ENCODE measurements around the gene PGM1. TPM values are rescaled to one million over a fixed set of nuclear protein-coding genes. Genes with fewer than 3 reads are reported as not detected.
A peak's percentile ranks its signal among the peaks of the same experiment; 100 is the strongest.

The PGM1 gene
- total RNA-seq, 4 donors from 2014 or later = 43.1 to 77.2 (median 47.4) TPM

GRCh38 chr1:63704443-63704842, 111.2 kb downstream of the PGM1 start:
- 25 to 27% methylated on average over 3 of the region's 3 CpGs for WGBS, 2 donors
- Histone ChIP-seq H3K36me3 (no peaks in the 10 kb centered on the region), H3K27me3 (peaks cover 0 to 6% (median 0%) of the 10 kb centered on the region in 4 donors), H3K4me1 (peaks cover 0 to 49% (median 23%) of the 10 kb centered on the region in 3 donors), H3K27ac (no peak overlapping the region), H3K4me3 (no peak overlapping the region), H3K9me3 (no peaks in the 10 kb centered on the region)
- no peak for TF ChIP-seq POLR2A (IDR thresholded peaks at IDR 0.05)
- TF ChIP-seq CTCF (IDR thresholded peaks at IDR 0.05) = no peak
- DNase-seq = no peak
- intact Hi-C loops (cut with DNase I) = no loop called here

DNA sequence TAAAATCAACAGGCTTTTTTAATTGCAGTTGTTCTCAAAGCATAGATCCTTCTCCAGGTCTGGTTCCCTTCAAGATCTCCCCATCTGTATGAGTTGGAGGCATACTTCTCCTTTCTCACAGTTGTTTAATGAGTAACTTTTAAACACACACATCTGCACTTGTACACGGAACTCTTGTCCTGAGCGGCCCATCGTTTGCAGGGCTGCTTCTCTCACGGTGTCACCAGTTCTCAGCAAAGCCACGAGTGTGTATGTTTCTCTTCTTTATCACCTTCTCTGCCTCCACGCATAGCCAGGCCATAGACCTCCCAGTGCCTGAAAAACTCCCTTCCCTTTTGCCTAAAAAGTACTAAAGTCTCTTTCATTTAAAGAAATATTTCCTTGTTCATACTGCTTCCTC, 111.9 kb downstream of the PGM1 start:
- Histone ChIP-seq H3K36me3 (no peaks in the 10 kb centered on the region), H3K9me3 (no peaks in the 10 kb centered on the region), H3K27me3 (peaks cover 0 to 6% (median 0%) of the 10 kb centered on the region in 4 donors), H3K4me3 (no peak overlapping the region), H3K4me1 (peaks cover 0 to 49% (median 23%) of the 10 kb centered on the region in 3 donors), H3K27ac (peak overlapping the region in 1 of 4 donors; percentile 46)
- no peak for DNase-seq
- TF ChIP-seq CTCF (IDR thresholded peaks at IDR 0.05) (no peak), POLR2A (IDR thresholded peaks at IDR 0.05) (no peak)
- intact Hi-C loops (cut with DNase I) = no loop called here
- 39 to 51% methylated on average over 6 of the region's 6 CpGs for WGBS, 2 donors

DNA sequence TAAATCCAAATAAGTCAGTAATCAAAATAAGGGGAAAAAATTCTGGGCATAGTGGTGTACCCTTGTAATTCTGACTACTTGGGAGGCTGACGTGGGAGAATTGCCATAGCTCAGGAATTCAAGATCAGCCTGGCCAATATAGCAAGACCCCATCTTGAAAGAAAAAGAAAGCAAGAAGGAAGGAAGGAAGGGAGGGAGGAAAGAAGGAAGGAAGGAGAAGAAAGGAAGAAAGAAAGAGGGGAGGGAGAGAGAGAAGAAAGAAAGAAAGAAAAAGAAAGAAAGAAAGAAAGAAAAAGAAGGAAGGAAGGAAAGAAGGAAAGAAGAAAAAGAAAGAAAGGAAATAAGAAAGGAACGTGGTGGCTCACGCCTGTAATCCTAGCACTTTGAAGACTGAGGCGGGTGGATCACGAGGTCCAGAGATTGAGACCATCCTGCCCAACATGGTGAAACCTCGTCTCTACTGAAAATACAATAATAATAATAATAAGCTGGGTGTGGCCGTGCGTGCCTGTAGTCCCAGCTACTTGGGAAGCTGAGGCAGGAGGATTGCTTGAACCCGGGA, 116.1 kb downstream of the PGM1 start:
- WGBS, 2 donors = 86 to 92% methylated on average over 9 of the region's 9 CpGs
- DNase-seq = no peak
- TF ChIP-seq CTCF (IDR thresholded peaks at IDR 0.05) (no peak), POLR2A (IDR thresholded peaks at IDR 0.05) (no peak)
- Histone ChIP-seq H3K4me3 (no peak overlapping the region), H3K36me3 (no peaks in the 10 kb centered on the region), H3K27ac (no peak overlapping the region), H3K4me1 (peaks cover 7 to 41% (median 30%) of the 10 kb centered on the region in 3 donors), H3K27me3 (peaks cover 0 to 6% (median 0%) of the 10 kb centered on the region in 4 donors), H3K9me3 (no peaks in the 10 kb centered on the region)
- intact Hi-C loops (cut with DNase I) = no loop called here

Small RNA genes within 50 kb of the gene (small RNA-seq; reads per million reads assigned to genes)
- gene RF02105 = 0 reads per million in 4 donors
- gene RF02106 = 0 reads per million in 4 donors
- gene RF02107 = 0 reads per million in 4 donors
- 0 reads per million in 4 donors for gene RF02108
- gene RF02109 = 0 reads per million in 4 donors
- gene RF02110 = 0 reads per million in 4 donors

Other genes starting within 250 kb of the PGM1 start
- gene ALG6, start 225.8 kb upstream of the PGM1 start, total RNA-seq = 10 to 100 TPM in 3 of 4 donors, 1 to 10 TPM in 1; 6.8 to 16.5 (median 13.0) TPM
- gene ITGB3BP, start 70.2 kb upstream of the PGM1 start, total RNA-seq = 10 to 100 TPM in 3 of 4 donors, 1 to 10 TPM in 1; 7.3 to 22.3 (median 12.7) TPM
- 1 to 10 TPM; 1.1 to 4.2 (median 2.7) TPM for gene EFCAB7, start 69.9 kb upstream of the PGM1 start, total RNA-seq
- 10 to 100 TPM in 1 of 4 donors, 1 to 10 TPM in 3; 6.6 to 15.3 (median 9.4) TPM for gene ROR1, start 180.6 kb downstream of the PGM1 start, total RNA-seq